Measurements from ENCODE around the gene HSF4. TPM values are rescaled to one million over a fixed set of nuclear protein-coding genes. Genes with fewer than 3 reads are reported as not detected.
"Not testable (repeated sequence)": the region's sequence is repeated elsewhere in the genome, so short reads cannot be mapped to it uniquely, and the experiment has no call there.

Gene HSF4
- 1 to 10 TPM; 1.4 to 5.7 (median 2.3) TPM for polyA plus RNA-seq (ENCODE audit: insufficient read length in 4 of 4)

- no peak for DNase-seq (ENCODE audit: low read depth in 4 of 4, low spot score in 3 of 4)
These were observed at the start of gene HSF4 for GRCh38 chr16:67164599-67165061. TSS of gene HSF4 (plus strand) at chr16:67164745. CDS start at chr16:67164812, 67 bp downstream.

- DNase-seq (ENCODE audit: low read depth in 4 of 4, low spot score in 3 of 4): no peak
These were observed 49.8 kb upstream of the HSF4 start for GRCh38 chr16:67114793-67115192.

- no peak for DNase-seq (ENCODE audit: low read depth in 4 of 4, low spot score in 3 of 4)
These were observed 48.9 kb upstream of the HSF4 start for GRCh38 chr16:67115639-67116038.

- no peak for DNase-seq (ENCODE audit: low read depth in 4 of 4, low spot score in 3 of 4)
These were observed 47.9 kb upstream of the HSF4 start for GRCh38 chr16:67116388-67117311.

GRCh38 chr16:67117716-67118115, 46.8 kb upstream of the HSF4 start:
- no peak for DNase-seq (ENCODE audit: low read depth in 4 of 4, low spot score in 3 of 4)

- DNase-seq (ENCODE audit: low read depth in 4 of 4, low spot score in 3 of 4): no peak
These were observed 44.5 kb upstream of the HSF4 start for GRCh38 chr16:67120025-67120424.

GRCh38 chr16:67122799-67123198, 41.7 kb upstream of the HSF4 start:
- DNase-seq (ENCODE audit: low read depth in 4 of 4, low spot score in 3 of 4): not testable (repeated sequence)

- DNase-seq (ENCODE audit: low read depth in 4 of 4, low spot score in 3 of 4): no peak
These were observed 36.1 kb upstream of the HSF4 start for GRCh38 chr16:67128417-67128816.

- no peak for DNase-seq (ENCODE audit: low read depth in 4 of 4, low spot score in 3 of 4)
These were observed 35.7 kb upstream of the HSF4 start for GRCh38 chr16:67128887-67129286.

- DNase-seq (ENCODE audit: low read depth in 4 of 4, low spot score in 3 of 4): no peak
These were observed 35.1 kb upstream of the HSF4 start for GRCh38 chr16:67129422-67129821.

GRCh38 chr16:67137605-67138004, 26.9 kb upstream of the HSF4 start:
- no peak for DNase-seq (ENCODE audit: low read depth in 4 of 4, low spot score in 3 of 4)

GRCh38 chr16:67141391-67141790, 23.2 kb upstream of the HSF4 start:
- no peak for DNase-seq (ENCODE audit: low read depth in 4 of 4, low spot score in 3 of 4)

- no peak for DNase-seq (ENCODE audit: low read depth in 4 of 4, low spot score in 3 of 4)
These were observed 22.2 kb upstream of the HSF4 start for GRCh38 chr16:67142342-67142741.

GRCh38 chr16:67144943-67145342, 19.6 kb upstream of the HSF4 start:
- no peak for DNase-seq (ENCODE audit: low read depth in 4 of 4, low spot score in 3 of 4)

- no peak for DNase-seq (ENCODE audit: low read depth in 4 of 4, low spot score in 3 of 4)
These were observed 18.8 kb upstream of the HSF4 start for GRCh38 chr16:67145746-67146145.

GRCh38 chr16:67146523-67147357, 17.8 kb upstream of the HSF4 start:
- DNase-seq (ENCODE audit: low read depth in 4 of 4, low spot score in 3 of 4): no peak

GRCh38 chr16:67147437-67148140, 17.0 kb upstream of the HSF4 start:
- DNase-seq (ENCODE audit: low read depth in 4 of 4, low spot score in 3 of 4): no peak

GRCh38 chr16:67148221-67148620, 16.3 kb upstream of the HSF4 start:
- no peak for DNase-seq (ENCODE audit: low read depth in 4 of 4, low spot score in 3 of 4)

- no peak for DNase-seq (ENCODE audit: low read depth in 4 of 4, low spot score in 3 of 4)
These were observed 15.8 kb upstream of the HSF4 start for GRCh38 chr16:67148656-67149275.
